K562 (cell line): Measurements from ENCODE around the gene DBP. TPM values are rescaled to one million over a fixed set of nuclear protein-coding genes. Genes with fewer than 3 reads are reported as not detected.

Source experiments
- ASH1L ChIP-seq: fragments of 450-650 bp; IDR thresholded peaks from 2 replicates; pipeline ENCODE4 v1.6.1; 2018; ENCODE audit warnings: borderline replicate concordance, mild to moderate bottlenecking, low read depth; ENCODE audit not compliant: partially characterized antibody
- CBX5 ChIP-seq: IDR thresholded peaks from 2 replicates; pipeline ENCODE4 v1.6.1; 2014; ENCODE audit warnings: low read depth, borderline replicate concordance
- CEBPG ChIP-seq, 3 experiments: fragments of 200-800 bp in 1 of 3; sonication (Bioruptor generic) in 1 of 3; sonication (generic) in 1 of 3; formaldehyde crosslinking in 1 of 3; IDR thresholded peaks in 2 of 3; conservative IDR thresholded peaks in 1 of 3; 2 replicates each; pipeline versions ENCODE4 v1.6.1 to v1.8.0; 2016 to 2022; ENCODE audit warnings: missing compliant biosample characterization in 2 of 3, missing genetic modification characterization in 2 of 3, mild to moderate bottlenecking in 1 of 3, missing genetic modification reagents in 1 of 3
- CHAMP1 ChIP-seq: fragments of 450-650 bp; IDR thresholded peaks from 2 replicates; pipeline ENCODE4 v1.6.1; 2016; ENCODE audit warnings: mild to moderate bottlenecking
- FOXA3 ChIP-seq, 2 experiments: fragments of 450-650 bp in 1 of 2; sonication (generic) in 1 of 2; formaldehyde crosslinking; IDR thresholded peaks in 1 of 2; conservative IDR thresholded peaks in 1 of 2; 2 replicates each; pipeline versions ENCODE4 v1.4.0 to v1.8.0; 2020 to 2022; ENCODE audit warnings: mild to moderate bottlenecking in 2 of 2, missing genetic modification reagents in 1 of 2
- FOXK1 ChIP-seq: sonication (generic); formaldehyde crosslinking; IDR thresholded peaks from 2 replicates; pipeline ENCODE4 v1.8.0; 2022; ENCODE audit warnings: missing genetic modification reagents, mild to moderate bottlenecking, borderline replicate concordance
- MNT ChIP-seq, 2 experiments: fragments of 450-650 bp; conservative IDR thresholded peaks; 2 replicates each; pipeline ENCODE4 v1.6.1; 2017; ENCODE audit warnings: mild to moderate bottlenecking in 2 of 2, moderate library complexity in 2 of 2
- MTA2 ChIP-seq: fragments of 450-650 bp; IDR thresholded peaks from 2 replicates; pipeline ENCODE4 v1.6.1; 2016; ENCODE audit warnings: low read depth
- NFATC3 ChIP-seq: fragments of 450-650 bp; IDR thresholded peaks from 2 replicates; pipeline ENCODE4 v1.6.1; 2017; ENCODE audit warnings: mild to moderate bottlenecking
- PATZ1 ChIP-seq: fragments of 250-450 bp; sonication (Bioruptor Pico); IDR thresholded peaks from 2 replicates; pipeline ENCODE4 v1.5.0; 2020; ENCODE audit warnings: mild to moderate bottlenecking, borderline replicate concordance
- THAP12 ChIP-seq: fragments of 250-450 bp; sonication (Bioruptor Pico); IDR thresholded peaks from 2 replicates; pipeline ENCODE4 v1.9.0; 2021; ENCODE audit warnings: mild to moderate bottlenecking, inconsistent platforms
- ZC3H4 ChIP-seq: sonication (generic); formaldehyde crosslinking; IDR thresholded peaks from 2 replicates; pipeline ENCODE4 v1.9.0; 2021; ENCODE audit warnings: missing genetic modification reagents, borderline replicate concordance
- ZFPM2 ChIP-seq: fragments of 250-450 bp; sonication (Bioruptor Pico); IDR thresholded peaks from 2 replicates; pipeline ENCODE4 v1.5.1; 2022; ENCODE audit warnings: mild to moderate bottlenecking
- ZNF165 ChIP-seq: fragments of 250-450 bp; sonication (Bioruptor Pico); IDR thresholded peaks from 2 replicates; pipeline ENCODE4 v1.4.0; 2020; ENCODE audit warnings: borderline replicate concordance
- ZNF311 ChIP-seq: fragments of 250-450 bp; sonication (Bioruptor Pico); IDR thresholded peaks from 2 replicates; pipeline ENCODE4 v1.4.0; 2020; ENCODE audit warnings: mild to moderate bottlenecking, moderate library complexity
- ZNF445 ChIP-seq: fragments of 250-450 bp; sonication (Bioruptor Pico); IDR thresholded peaks from 2 replicates; pipeline ENCODE4 v1.4.0; 2020; ENCODE audit warnings: low read depth, mild to moderate bottlenecking, moderate library complexity
- ZNF586 ChIP-seq: fragments of 450-650 bp; formaldehyde crosslinking; conservative IDR thresholded peaks from 2 replicates; pipeline ENCODE4 v1.4.0; 2020; ENCODE audit warnings: mild to moderate bottlenecking, moderate library complexity
- ZNF695 ChIP-seq: fragments of 450-650 bp; formaldehyde crosslinking; IDR thresholded peaks from 2 replicates; pipeline ENCODE4 v1.4.0; 2020; ENCODE audit warnings: mild to moderate bottlenecking, moderate library complexity
- polyA plus RNA-seq, 8 experiments: library from polyadenylated mRNA; depleted of rRNA in 4 of 8; stranded (reverse) in 5 of 8; unstranded in 3 of 8; fragments of >200 nt; fragmentation: Nextera tagmentation in 2 of 8; fragmentation: Illumina TruSeq in 1 of 8; extraction: Ambion mirVana in 2 of 8; extraction: Trizol in 1 of 8; gene quantifications; 2 replicates each; pipeline versions ENCODE4 v1.2.1 to v1.2.3, GENCODE V29; 2011 to 2014; ENCODE audit warnings: inconsistent platforms in 1 of 8, missing spikeins in 1 of 8
- total RNA-seq, 7 experiments: library from RNA; depleted of rRNA in 6 of 7; stranded (reverse); fragments of >200 nt in 6 of 7; fragmentation: Illumina TruSeq in 2 of 7; extraction: Trizol in 2 of 7; gene quantifications; 2 replicates each; pipeline versions ENCODE4 v1.2.1 to v1.2.3, GENCODE V29; 2011 to 2021; ENCODE audit warnings: low replicate concordance in 1 of 7

Gene DBP
- total and polyA plus RNA-seq, 9 of the 15 experiments (the other 6 are each of a cell fraction or from before 2014, with no cell fraction given): 0.25 to 5.5 (median 1.8) TPM

- TF ChIP-seq FOXA3 (CRISPR knock-in tag; conservative IDR thresholded peaks at IDR 0.05 in 1 of 2, IDR thresholded peaks at IDR 0.05 in 1 of 2) (no peak), CHAMP1 (no peak), ZFPM2 (no peak), ZNF695 (CRISPR knock-in tag) (no peak), PATZ1 (CRISPR knock-in tag) (no peak), ZNF165 (no peak), MNT (conservative IDR thresholded peaks at IDR 0.05) (no peak), ASH1L (no peak), NFATC3 (no peak), CBX5 (no peak), ZC3H4 (CRISPR knock-in tag) (no peak), CEBPG (CRISPR knock-in tag; IDR thresholded peaks at IDR 0.05) (no peak), CEBPG (tag; conservative IDR thresholded peaks at IDR 0.05 in 1 of 2, IDR thresholded peaks at IDR 0.05 in 1 of 2) (no peak), THAP12 (CRISPR knock-in tag) (no peak), ZNF586 (CRISPR knock-in tag) (no peak), ZNF311 (CRISPR knock-in tag) (no peak), FOXK1 (CRISPR knock-in tag) (no peak; the same call in 1 of the 2 replicates), MTA2 (no peak), ZNF445 (CRISPR knock-in tag) (no peak)
Observed at GRCh38 chr19:48619692-48620585, 17.2 kb downstream of the DBP start (continued).
